HG03442 (cell line): Measurements from ENCODE around the gene RYK.
"Not testable (repeated sequence)": the region's sequence is repeated elsewhere in the genome, so short reads cannot be mapped to it uniquely, and the experiment has no call there.

ENCODE experiments used
- ATAC-seq: cut with Tn5 transposase; IDR thresholded peaks from one replicate; pipeline ENCODE4 v1.9.1; 2021; ENCODE audit warnings: mild to moderate bottlenecking, moderate library complexity; ENCODE audit not compliant: unreplicated experiment

RYK gene

DNA sequence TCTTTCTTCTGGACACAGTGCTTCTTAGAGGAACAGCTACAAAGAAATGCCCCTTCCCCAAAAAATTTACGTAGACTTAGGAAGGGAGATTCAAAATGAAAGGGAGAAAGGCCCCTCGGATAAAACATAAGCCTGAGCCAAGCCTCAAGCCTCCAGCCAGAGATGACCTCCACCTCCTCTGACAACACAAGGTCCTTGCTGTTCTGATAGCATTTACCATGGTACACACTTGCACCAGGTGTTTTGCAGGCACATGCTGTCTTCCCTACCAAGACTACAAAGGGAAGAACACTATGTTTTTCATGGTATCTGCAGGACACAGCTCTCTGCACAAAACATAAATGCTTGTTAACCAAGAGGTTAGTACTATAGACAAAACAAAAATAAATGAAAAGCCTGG lies 27.8 kb downstream of the RYK start:
- no peak for ATAC-seq

DNA sequence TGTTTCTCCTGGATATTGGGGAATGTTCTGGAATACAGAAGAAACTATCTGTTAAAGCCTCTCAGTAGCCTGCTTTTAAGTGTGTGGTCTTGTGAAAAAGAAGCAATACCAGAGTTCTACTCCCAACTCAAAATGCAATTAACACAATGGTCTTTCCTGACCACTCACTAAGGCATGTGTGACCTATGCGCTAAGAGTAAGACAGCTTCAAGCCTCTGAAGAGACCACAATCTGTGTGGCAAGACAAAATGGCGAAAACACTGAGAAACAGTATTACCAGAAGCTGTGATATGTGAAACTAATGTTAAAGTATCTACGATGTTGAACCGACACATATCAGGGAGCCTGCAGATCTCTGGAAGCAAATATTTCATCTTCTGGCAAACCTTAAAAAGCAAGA lies 33.8 kb downstream of the RYK start:
- ATAC-seq = no peak

DNA sequence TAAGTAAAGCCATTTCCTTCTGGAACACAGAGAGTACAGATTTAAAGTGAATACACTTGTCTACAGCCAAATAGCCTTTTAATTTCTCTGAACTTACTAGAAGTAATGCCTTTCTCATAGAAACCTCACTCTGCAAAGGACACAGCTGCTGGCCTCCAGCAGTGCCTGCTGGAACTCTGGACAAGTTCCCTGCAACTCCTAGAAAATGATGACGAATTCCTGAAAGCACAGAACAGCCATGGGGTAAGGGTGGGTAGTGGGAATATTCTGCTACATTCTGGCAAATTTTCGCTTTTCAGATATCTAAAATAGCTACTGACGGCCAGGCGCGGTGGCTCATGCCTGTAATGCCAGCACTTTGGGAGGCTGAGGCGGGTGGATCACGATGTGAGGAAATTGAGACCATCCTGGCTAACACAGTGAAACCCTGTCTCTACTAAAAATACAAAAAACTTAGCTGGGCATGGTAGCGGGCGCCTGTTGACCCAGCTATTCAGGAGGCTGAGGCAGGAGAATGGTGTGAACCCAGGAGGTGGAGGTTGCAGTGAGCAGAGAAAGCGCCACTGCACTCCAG lies 34.4 kb downstream of the RYK start:
- no peak for ATAC-seq

DNA sequence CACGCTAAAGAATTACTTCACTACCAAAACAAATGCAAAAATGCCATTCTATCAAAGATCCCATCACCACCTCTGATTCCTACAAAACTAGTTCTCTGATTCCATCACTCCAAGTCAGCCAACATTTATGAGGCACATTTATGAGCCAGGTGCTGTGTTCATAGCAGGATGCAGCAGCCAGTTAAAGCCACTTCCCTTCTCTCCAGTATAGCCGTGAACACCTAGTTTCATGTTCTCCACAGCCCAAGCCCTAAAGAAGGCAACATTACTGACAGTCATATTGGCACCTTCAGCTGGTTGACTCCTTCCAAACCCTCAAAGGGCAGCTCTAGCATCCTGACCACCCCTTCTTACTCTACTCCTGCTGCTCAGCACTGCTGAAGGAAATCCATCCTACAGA lies 36.4 kb downstream of the RYK start:
- ATAC-seq = no peak

DNA sequence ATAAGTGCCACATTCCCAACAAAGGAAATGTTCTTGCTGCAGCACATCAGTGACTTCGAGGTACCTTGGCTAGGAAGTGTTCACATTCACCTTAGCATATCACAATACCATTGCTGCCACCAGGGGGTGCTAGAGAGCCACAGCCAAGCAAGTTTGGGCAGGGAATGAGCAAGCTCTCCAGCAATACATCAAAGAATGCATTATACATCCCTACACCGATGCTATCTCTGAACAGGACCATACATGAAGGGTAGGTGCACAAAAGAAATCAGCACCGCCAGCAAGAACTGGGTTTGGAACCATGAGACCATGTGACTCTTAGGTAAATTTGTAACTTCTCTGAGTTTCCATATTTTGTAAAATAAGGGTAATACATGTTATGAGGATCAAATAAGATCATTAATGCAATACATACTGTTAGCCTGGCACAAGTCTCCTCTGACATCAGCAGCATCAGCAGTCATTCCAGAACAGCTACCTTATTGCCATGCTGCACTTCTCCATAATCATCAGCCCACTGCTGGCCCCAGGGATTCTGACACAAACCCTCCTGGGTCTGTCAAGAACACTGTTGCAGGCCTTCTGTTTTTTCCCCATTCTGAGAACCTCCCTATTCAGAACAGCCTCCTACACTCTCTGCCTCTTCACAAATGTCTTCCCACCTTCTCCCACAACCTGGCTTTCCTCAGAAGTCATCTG lies 37.5 kb downstream of the RYK start:
- ATAC-seq = peak; percentile 67

DNA sequence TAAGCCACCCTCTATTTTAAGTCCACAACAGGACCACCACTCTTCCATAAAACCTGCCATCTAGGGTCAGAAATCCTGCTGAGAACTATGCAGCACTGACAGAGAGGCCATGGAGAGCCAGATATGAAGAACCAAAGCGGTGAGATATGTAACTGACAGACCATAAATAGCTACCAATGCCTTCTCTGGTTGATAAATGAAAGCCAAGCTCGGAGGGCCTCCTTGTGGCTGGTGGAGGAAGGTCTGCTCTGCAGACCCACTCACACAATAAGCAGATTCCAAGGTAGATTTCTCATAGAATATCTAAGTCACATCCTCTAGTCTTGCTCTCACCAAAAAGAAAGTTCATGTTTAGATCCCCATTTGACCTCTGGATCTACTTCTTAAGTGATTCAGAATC lies 38.9 kb downstream of the RYK start:
- no peak for ATAC-seq

DNA sequence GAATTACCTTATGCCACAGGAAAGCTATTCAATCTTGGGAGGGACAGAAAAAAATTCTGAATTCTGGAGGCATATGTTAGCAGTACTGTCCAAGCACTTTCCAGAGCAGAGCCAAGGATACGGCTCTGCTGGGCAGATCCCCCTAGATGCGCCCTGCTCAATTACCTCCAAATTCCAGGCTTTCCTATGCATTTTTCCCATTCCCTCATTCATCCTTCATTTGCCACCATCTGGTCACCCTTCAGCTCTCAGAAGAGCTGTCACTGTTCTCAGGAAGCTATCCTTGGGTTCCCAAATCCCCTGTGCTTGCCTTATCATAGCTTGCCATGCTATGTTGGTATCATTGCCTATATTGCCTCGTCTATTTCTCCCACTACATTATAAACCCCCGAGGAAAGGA lies 45.2 kb downstream of the RYK start:
- ATAC-seq = no peak

DNA sequence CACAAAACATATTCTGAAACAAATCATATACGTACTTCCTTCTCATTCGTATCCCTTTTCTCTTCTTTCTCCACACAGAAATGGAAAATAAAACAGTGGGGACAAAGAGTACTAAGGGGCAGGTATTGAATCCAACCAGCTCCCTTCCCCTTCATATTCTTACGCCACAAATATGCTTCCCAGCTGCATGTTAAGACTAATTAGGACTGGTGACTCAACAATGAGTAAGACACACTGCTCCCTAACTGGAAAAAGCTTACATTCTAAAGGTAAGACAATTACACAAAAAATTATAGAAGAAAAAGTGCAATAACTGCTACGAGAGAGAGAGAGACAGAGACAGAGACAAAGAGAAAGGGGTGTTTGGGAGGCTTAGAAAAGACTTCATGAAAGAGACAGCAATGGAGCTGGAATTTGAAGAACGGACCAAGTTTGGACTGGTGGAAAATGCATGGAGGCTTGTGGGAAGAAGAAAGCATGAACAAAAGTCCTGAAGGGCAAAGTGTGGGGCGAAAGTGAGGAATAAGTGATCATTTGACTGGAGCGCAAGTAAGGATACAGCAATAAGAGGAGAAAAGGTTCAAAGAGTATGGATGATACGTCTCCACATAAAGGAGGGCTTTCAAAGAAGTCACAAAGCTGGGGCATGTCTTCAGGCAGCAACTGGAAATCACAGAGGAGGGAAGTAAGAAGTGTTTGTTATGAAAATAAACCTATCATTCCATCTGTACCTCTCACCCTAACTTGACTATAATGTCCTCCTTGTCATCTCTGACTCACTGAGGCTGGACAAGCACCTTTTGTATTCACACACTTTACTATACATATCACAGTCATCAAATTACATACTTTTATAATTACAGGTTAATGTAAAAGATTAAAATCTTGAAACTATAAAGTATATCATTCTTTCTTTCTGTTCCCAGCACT lies 49.2 kb downstream of the RYK start:
- ATAC-seq = no peak

DNA sequence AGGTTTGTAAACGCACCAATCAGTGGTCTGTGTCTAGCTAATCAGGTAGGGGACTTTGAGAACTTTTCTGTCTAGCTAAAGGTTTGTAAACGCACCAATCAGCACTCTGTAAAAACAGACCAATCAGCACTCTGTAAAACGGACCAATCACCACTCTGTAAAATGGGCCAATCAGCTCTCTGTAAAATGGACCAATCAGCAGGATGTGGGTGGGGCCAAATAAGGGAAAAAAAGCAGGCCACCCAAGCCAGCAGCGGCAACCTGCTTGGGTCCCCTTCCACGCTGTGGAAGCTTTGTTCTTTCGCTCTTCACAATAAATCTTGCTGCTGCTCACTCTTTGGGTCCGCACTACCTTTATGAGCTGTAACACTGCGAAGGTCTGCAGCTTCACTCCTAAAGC lies 50.8 kb downstream of the RYK start:
- ATAC-seq = not testable (repeated sequence)

DNA sequence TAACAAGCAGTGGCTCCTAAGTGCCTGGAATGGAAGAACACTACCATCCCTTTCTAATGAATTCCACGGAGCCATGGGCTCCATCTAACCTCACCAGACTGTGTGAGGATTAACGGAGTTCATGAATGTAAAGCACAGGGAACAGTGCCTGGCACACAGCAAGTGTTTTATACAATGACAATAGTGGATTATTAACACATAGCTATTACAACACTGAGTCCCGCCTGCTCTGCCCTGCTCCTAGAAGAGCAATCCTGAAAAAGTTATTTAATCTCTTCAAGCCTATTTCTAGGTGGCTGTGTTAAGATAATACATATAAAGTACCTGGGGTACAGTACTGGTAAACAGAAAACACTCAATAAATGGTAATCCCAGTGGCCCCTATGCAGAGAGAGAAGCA lies 51.4 kb downstream of the RYK start:
- ATAC-seq = no peak

DNA sequence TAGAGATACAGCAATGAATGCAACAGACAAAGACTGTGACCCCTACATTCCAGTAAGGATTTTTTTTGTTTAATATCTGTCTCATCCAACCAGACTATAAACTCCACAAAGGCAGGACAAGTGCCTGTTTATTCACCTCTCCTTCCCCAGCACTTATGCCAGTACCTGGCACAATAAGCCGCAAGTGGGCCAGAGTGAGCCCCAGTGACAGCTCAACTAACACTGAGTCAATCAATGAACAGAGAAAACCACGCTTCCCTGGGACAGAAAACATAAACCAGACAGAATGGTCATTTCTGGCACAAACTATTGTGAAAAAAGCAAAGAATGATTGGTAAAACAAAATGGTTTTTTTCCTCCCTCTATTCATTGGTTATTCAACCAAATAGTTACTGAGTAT lies 52.2 kb downstream of the RYK start:
- no peak for ATAC-seq

DNA sequence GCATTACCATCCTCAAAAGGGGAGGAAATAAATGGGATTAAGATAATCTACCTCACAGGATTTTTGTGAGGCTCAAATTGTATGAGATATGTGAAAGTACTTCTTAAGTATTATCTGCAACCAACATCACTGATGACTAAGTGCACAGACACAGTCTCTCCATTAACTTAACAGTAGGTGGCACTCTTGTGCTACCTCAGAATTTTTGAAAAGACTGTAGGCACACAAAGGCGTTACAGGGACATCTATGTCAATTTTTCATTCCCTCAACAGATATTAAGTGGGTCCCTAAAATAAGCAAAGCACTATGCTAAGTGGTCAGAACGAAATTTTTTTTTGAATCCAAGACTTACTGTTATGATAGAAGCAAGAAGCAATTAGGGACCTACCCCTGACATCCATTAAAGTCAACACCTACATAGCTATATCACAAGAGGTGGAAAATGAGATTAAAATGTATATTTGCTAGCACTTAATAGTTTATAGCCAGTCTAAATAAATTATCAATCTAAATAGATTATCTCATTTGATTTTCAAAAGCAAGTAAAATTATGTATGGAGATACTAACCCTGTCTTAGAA lies 52.9 kb downstream of the RYK start:
- ATAC-seq = peak; percentile 59

DNA sequence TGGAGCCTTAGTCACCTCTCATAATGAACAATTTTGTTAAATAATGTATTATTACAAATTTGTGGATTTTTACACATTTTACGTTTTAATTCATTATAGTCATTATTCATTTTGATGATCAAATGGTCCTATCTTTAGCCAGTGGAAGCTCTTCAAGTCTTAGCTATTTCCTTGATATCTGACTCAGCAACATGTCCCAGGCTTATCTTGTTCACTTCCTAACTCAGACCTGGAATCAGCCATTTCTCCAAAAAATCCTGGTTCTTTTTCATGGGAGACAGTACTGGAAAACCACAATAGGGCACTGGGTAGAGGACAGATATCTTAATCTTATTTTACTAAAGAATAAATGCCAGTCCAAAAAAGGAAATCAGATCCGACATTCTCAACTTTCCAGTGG lies 56.4 kb downstream of the RYK start:
- no peak for ATAC-seq

DNA sequence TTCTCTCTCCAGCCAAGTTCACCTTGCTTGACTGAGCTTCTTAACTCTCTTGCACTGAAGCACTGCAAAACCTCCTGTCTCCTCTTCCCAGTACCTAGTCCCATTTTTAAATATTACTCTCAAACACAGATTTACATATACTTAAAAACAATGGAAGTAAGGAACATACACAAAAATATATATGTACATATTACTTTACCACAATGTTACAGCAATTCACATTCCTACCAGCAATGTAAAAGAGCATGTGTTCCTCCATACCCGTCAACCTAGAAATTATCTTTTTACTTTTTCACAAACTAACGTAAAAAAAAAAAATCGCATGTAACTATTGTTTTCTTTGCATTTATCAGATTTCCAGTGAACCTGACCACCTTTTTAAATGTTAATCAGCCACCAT lies 60.4 kb downstream of the RYK start:
- ATAC-seq = no peak

DNA sequence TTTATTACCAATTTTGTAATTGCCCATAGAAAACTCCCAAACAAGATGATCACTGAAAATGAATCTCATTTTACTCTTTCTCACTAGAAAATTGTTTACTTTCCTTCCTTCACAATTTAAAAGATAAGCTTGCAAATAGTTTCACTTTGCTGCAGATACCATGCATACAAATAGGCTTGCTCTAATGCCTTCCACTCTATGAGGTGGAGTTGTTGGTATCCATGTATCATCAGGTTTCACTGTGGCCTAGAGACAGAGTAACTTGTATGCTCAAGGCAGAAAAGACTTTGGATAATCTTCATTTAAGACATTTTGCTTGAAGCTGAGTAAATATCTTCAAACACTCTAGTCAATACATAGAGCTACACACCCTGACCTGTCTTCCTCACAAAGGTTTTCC lies 60.8 kb downstream of the RYK start:
- ATAC-seq = no peak

DNA sequence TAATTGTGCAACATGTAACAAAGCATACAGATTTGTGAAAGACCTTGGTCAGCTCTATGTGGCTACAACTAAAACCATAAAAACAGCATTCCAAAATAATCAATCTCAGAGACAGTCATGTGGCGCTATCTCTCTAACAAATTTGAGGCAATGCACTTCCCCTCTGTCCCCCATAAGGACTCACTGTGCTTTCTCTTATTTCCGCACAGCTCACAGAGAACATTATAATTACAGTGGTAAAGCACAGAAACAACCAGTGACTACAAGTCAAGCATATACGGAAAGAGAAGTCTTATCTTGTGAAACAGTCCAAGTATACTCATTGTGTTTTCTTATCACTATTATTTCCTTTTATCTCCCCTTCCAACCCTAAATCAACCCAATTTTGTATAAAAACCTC lies 64.3 kb downstream of the RYK start:
- no peak for ATAC-seq

DNA sequence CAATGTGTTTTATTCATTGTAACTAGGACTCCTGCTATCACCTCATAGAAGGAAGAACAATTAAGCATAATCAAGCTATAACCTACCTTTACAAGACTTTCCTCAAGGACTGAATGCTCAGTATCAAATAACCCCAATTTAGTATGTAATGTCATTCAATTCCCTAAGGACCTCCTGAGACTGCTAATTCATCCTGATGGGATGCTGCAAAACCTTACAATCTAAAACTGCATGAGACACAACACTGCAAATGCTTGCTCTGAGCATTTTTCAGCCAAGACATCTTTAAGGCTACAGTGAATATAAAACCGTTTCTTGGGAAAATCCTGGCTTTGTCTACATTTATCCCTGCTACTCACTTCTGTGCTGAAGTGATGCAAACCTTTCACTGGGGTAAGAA lies 69.9 kb downstream of the RYK start:
- ATAC-seq = no peak

DNA sequence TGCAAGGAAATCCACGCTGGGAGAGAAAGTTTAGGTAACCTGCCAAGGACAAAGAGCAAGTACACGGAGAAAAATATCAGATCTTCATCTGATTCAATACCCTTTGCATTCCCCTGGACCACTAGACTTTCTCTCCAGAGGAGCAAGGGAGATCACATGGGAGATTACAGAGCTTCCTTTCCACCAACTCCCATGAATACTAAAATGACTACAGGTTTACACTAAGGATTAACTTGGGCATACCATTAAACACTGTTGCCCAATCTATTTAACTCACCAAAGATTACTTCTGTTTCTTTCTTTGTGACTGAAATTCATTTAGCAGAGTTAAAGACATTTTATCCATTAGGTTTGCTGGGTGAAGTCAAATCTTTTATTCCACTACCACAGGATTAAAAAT lies 71.2 kb downstream of the RYK start:
- no peak for ATAC-seq

DNA sequence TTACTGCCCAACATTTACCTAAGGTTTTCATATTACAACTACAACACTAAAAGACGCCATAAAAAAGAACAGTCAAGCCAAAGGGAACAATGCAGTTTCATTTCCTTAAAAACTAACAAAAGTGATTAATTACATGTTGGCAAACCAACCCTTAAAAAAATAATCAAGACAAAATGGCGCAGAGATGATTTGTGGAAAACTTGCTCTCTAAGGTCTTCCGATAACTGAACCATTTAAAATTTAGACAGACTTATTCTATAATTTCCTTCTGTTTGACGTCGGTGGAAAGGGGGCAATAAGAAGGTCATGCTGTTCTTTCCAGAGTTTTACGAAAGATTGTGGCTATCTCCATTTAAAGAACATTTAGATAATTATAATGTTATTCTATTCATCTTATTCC lies 87.6 kb downstream of the RYK start:
- ATAC-seq = no peak

DNA sequence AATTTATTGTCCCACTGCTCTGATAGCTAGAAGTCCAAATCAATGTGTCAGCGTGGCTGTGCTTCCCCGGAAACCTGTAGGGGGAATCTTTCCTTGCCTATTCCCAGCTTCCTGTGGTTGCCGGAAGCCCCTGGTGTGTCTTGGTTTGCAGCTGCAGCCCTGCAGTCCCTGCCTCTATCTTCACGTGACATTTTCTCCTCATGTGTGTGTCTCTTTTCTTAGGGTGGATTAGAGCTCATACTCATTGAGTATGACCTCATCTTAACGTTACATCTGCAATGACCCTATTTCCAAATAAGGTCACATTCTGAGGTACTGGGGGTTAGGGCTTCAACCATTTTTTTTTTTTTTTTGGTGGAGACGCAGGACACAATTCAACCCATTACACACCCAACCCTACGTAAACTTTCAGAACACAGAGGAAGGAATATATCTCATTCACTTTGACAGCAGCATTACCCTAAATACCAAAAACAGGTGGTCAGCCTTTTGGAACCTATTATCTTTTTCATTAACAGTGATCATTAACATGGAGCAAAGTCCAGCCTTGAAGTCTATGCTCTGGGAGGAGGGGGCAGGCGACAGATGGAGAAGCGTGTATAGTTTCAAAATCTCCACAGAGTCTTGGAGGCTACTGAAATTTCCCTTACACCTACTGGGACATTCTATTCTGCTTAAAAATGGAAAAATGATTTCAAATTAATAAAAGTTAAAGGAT lies 88.6 kb downstream of the RYK start:
- ATAC-seq = no peak

DNA sequence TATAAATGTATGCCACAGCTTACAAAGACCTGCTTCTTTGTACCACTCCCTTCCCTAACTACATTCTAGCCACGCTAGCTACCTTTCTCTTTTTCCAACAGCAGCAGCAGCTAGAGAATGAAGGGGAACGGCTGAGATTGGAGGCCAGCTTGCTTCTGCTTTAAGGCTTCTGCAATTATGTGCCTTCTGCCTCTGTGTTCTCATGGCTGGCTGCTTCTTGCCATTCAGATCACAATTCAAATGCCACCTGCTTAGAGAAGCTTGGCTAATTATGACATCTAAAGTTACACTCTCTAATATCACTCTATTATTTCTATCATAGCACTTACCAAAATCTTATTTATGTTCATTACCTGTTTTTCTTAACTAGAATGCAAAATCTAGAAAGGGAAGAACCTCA lies 95.2 kb downstream of the RYK start:
- ATAC-seq = no peak
